Measurements from ENCODE around the gene TRMT2A. TPM values are rescaled to one million over a fixed set of nuclear protein-coding genes. Genes with fewer than 3 reads are reported as not detected.

Gene TRMT2A
- total and polyA plus RNA-seq, 10 of the 15 experiments (the other 5 are each of a cell fraction or from before 2014, with no cell fraction given), result 0.29 to 97.0 (median 57.9) TPM

GRCh38 chr22:20146777-20147176, 29.8 kb upstream of the TRMT2A start (continued):
- TF ChIP-seq ZBTB4 (CRISPR knock-in tag; IDR thresholded peaks at IDR 0.05) (no peak), NRF1 (conservative IDR thresholded peaks at IDR 0.05; ENCODE audit: low read depth, low read length) (no peak), RELA (IDR thresholded peaks at IDR 0.05; ENCODE audit: borderline replicate concordance, partially characterized antibody) (peak; percentile 25)
- TF ChIP-seq, protein P1, sequence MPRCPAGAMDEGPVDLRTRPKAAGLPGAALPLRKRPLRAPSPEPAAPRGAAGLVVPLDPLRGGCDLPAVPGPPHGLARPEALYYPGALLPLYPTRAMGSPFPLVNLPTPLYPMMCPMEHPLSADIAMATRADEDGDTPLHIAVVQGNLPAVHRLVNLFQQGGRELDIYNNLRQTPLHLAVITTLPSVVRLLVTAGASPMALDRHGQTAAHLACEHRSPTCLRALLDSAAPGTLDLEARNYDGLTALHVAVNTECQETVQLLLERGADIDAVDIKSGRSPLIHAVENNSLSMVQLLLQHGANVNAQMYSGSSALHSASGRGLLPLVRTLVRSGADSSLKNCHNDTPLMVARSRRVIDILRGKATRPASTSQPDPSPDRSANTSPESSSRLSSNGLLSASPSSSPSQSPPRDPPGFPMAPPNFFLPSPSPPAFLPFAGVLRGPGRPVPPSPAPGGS (IDR thresholded peaks at IDR 0.05; ENCODE audit: borderline replicate concordance, insufficient read depth, low read depth, low read length, poor library complexity, severe bottlenecking), result peak; percentile 28

DNA sequence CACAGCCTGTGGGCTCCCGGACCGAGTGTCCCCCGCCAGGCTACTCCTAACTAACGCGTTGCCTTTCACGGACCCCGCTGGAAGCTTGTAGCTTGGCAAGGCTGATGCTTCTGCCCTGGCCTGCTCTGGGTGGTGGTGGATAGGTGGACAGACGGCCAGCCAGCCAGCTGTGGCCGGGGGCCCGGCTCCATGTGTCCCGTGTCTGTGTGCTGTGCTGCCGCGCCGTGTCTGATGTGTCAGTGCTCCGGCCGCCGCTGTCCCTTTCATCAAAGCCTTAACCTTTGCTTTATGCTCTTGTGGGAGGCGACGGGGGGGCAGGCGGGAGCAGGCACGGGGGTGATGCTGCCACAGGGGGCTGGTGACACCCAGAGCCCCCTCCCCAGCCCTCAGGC, 28.8 kb upstream of the TRMT2A start:
- Histone ChIP-seq H3K9ac (ENCODE audit: control insufficient read depth, insufficient read depth, low read length) (no peak overlapping the region), H2AFZ (ENCODE audit: control insufficient read depth, low read depth, low read length) (no peak overlapping the region), H3K36me3 (ENCODE audit: control insufficient read depth in 2 of 2, insufficient read depth in 2 of 2, low read length in 1 of 2) (no peaks in the 10 kb centered on the region), H3K79me2 (ENCODE audit: control insufficient read depth, insufficient read depth, low read length) (no peaks in the 10 kb centered on the region), H3K9me3 (replicated peaks; ENCODE audit: control insufficient read depth, insufficient read depth, low read length) (no peaks in the 10 kb centered on the region), H3K27me3 (replicated peaks in 1 of 2; ENCODE audit: control insufficient read depth in 2 of 2, insufficient read depth in 2 of 2, low read length in 1 of 2) (no peaks in the 10 kb centered on the region), H4K20me1 (ENCODE audit: control insufficient read depth, insufficient read depth) (no peaks in the 10 kb centered on the region), H3K4me3 (no peak overlapping the region), H3K4me1 (ENCODE audit: control insufficient read depth, insufficient read depth, low read length) (peaks cover 4% of the 10 kb centered on the region; the same call in 1 of the 2 replicates), H3K27ac (ENCODE audit: control insufficient read depth, insufficient read depth) (no peak overlapping the region), H3K4me2 (ENCODE audit: control insufficient read depth, insufficient read depth) (no peak overlapping the region)
- CTCF ChIA-PET, result no interaction called here
- no peak for ATAC-seq
- POLR2A ChIA-PET, result no interaction called here
- DNase-seq (ENCODE audit: low read depth, low spot score), result no peak
- 81% methylated on average over 21 of the region's 21 CpGs for WGBS (ENCODE audit: insufficient coverage, insufficient replicate concordance, low lambda C conversion rate, missing lambda C conversion rate)
- BruUV-seq (replicated peaks), result no TSS peak
- intact Hi-C loops (cut with micrococcal nuclease; ENCODE audit: unreplicated experiment) (no loop called here), in situ Hi-C loops (cut with MboI) (no loop called here)
- RAD21 ChIA-PET (ENCODE audit: unreplicated experiment), result no interaction called here
- no peak for FAIRE-seq
- SMC1A ChIA-PET (ENCODE audit: uncharacterized antibody, unreplicated experiment), result no interaction called here
- TF ChIP-seq HDAC6 (IDR thresholded peaks at IDR 0.05; ENCODE audit: unreplicated experiment), result no peak
- no peak for TF ChIP-seq DPF2 (IDR thresholded peaks at IDR 0.05)
- TF ChIP-seq IRF4 (IDR thresholded peaks at IDR 0.05; ENCODE audit: low read depth, low read length), result no peak
- no peak for TF ChIP-seq FOXM1 (IDR thresholded peaks at IDR 0.05; ENCODE audit: low read depth, low read length)
- TF ChIP-seq SP1 (IDR thresholded peaks at IDR 0.05; ENCODE audit: low read depth, low read length), result no peak
- TF ChIP-seq RAD21 (IDR thresholded peaks at IDR 0.05; ENCODE audit: insufficient read depth, low read depth, low read length), result no peak

Data from GM12878 (cell line).